CD4-positive, alpha-beta T cell treated with Interleukin-6 for 4 hours (primary cell): ENCODE data around the gene SLCO2B1.
"Not testable (repeated sequence)": the region's sequence is repeated elsewhere in the genome, so short reads cannot be mapped to it uniquely, and the experiment has no call there.

Experiments used
- DNase-seq: peaks from one replicate; pipeline ENCODE4 v3.0.0-alpha.2; 2020; ENCODE audit warnings: mixed read lengths

Gene SLCO2B1

DNA sequence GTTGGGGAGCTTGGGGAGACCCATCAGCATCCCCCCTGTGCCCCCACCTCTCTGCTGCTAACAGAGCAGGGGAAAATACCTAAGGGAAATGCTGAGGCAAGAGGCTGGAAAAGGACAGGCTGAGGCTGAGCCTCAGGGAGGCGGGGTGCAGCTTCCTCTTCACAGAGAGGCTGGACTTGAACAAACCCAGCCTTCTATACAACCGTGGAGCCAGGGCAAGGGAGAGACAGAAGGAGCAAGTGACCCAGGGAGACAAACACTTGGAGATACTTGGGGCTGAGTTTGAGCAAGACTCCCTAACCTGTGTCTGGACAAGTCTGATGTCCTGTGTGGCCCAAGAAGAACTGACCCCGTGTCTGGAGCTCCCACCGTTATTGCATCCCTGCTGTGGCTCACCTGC is at the start of gene SLCO2B1:
Gene SLCO2B1, plus strand, starts transcription at position 229 of the 400 bp plus-strand sequence. CDS start 275 bp downstream, outside the sequence.
- DNase-seq, result no peak

DNA sequence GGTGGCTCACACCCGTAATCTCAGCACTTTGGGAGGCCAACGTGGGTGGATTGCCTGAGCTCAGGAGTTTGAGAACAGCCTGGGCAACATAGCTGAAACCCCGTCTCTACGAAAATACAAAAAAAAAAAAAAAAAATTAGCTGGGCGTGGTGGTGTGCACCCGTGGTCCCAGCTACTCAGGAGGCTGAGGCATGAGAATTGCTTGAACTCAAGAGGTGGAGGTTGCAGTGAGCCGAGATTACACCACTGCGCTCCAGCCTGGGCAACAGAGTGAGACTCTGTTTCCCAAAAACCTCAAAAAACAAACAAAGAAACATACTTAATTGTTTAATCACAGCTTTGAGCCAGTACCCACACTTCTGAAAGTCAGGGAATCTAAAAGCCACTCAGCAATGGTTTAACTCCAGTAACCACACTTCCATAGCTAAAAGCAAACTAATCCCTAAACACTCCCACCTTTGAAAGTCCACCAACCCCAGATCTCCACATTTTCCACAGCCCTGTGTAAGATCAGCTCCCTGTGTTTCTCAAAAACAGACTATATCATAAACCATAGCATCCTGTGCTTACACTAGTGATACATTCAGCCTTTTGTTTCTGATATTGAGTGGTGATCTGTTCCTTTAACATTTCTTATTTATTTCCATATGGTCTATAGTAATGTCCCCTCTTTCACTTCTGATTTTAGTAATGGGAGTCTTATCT is 49.3 kb upstream of the SLCO2B1 start:
- DNase-seq, result no peak

DNA sequence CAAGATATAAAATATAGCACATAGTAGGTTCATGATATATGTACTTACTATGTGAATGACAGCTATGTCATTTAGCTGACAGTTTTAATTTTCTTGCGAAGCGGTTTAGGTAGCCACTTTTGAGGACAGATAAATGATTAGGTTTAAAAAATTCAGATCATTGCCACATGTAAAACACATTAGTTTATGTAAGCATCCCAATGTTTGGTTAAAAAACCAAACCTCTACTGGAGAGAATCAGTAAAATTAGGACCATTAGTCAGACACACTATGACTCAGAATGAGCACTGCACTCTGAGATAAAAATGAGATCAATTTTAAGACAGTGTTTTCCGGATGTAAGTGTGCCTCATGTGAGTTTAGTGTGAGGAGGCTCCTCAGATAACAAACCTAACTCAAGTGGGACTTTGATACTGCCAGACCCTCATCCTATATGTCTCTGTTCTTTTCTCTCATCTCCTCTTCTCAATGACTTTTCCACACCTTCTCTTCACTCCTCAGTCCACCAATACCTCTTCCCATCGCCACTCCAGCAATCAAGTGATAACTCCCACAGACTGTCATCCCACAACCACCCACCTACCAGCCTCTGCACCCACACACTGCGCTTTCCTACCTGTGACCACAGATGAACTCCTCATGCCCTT is 47.4 kb upstream of the SLCO2B1 start:
- no peak for DNase-seq

DNA sequence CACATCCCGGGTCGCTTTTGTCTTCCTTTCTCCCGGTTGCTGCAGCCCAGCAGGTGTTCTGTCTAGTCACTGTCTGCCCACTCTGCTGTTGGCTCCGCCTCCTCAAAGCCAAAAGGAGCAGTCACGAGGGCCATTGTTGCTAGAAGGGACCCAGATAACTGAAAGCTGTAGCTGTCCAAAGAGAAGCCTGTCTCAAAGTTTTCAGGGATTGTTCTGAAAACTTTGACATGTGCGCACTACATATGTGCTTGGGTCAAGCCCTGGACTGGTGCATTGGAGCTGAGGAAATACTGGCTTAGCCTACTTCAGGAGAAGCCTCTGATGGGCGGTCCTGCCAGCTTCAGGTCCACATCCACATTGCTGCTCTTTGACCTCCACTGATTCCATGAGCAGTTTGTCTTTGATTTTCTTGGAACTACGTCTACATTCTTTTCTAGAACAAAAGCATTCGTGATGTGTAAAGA is 45.4 kb upstream of the SLCO2B1 start:
- DNase-seq, result no peak

DNA sequence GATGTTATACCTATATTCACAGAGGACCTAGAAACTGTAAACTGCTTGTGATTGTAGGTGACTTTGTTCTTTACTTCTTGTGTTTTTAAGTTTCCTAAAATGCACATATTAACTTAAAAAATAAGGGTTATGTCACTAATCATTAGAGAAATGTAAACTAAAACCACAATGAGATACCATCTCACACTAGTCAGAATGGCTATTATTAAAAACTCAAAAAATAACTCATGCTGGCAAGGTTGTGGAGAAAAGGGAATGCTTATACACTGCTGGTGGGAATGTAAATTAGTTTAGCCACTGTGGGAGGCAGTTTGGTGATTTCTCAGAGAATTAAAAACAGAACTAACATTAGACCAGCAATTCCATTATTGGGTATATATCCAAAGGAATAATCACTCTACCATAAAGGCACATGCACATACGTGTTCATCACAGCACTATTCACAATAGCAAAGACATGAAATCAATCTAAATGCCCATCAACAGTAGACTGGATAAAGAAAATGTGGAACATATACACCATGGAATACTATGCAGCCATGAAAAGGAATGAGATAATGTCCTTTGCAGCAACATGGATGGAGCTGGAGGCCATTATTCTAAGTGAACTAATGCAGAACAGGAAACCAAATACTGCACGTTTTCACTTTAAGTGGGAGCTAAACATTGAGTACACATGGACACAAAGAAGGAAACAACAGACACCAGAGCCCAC is 44.8 kb upstream of the SLCO2B1 start:
- DNase-seq, result not testable (repeated sequence)

DNA sequence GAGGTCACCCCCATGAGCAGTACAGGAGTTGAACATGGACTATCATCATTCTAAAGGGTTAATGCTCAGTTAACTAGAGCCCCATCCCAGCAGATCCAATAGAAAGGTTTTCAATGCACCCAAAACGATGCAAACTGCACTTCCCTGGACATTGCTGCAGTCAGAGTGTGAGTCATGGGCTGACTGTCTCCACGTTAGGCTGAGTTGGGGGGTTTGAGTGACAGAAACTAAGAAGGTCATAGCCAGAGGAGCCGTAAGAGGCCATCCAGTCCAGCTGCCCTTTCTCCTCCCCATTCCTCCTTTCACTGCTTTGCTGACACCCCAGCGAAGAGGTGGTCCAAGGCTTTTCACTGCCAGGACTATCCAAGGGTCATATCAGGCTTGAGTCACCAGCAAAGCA is 43.7 kb upstream of the SLCO2B1 start:
- no peak for DNase-seq

GRCh38 chr11:75112200-75112599 is 38.7 kb upstream of the SLCO2B1 start:
- no peak for DNase-seq

GRCh38 chr11:75113030-75113429 is 37.9 kb upstream of the SLCO2B1 start:
- no peak for DNase-seq

DNA sequence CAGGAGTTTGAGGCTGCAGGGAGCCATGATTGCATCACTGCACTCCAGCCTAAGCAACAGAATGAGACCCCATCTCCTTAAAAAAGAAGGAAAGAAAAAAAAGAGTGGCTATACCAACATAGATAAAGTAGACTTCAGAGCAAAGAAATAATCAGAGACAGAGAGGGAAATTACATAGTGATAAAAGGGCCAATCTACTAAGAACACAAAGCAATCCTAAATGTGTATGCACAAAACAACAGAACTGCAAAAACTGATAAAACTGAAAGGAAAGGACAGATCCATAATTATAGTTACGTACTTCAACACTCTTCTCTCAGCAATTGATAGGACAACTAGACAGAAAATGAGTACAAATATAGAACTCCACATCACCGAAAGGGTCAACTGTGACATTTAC is 36.4 kb upstream of the SLCO2B1 start:
- DNase-seq, result no peak

GRCh38 chr11:75118577-75118976 is 32.3 kb upstream of the SLCO2B1 start:
- no peak for DNase-seq

GRCh38 chr11:75126564-75126963 is 24.3 kb upstream of the SLCO2B1 start:
- no peak for DNase-seq

DNA sequence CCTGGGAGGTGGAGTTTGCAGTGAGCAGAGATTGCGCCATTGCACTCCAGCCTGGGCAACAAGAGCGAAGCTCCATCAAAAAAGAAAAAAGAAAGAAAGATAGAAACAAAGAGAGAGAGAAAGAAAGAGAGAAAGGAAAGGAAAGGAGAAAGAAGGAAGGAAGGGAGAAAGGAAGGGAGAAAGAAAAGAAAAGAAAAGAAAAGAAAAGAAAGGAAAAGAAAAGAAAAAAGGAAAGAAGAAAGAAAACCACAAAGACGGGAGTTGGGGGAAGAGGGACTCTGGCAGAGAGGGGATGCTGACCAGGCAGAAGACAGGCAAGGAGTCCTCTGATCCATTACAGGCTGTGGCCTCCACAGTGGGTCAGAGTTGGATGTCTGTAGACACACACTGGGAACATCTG is 18.8 kb upstream of the SLCO2B1 start:
- DNase-seq, result no peak

- DNase-seq, result no peak
Observed at GRCh38 chr11:75133976-75134375, 16.9 kb upstream of the SLCO2B1 start.

- no peak for DNase-seq
Observed at GRCh38 chr11:75135021-75135650, 15.8 kb upstream of the SLCO2B1 start.

DNA sequence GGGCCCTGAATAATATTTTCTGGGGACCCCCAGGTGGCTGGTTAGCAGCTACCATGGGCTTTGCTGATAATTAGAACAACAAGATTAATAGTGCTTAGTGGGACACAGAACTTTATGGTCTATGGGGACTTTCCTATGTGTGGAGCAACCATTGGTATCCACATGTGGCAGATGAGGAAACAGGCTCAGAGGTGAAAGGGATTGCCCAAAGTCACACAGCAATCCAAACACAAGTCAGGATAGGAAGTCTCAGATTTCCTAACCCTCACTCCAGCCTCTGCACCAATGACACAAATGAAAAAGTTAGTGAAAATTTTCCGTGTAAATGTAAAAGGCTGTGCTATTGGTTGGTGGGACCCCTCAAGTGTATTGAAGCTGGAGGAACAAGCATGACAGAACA is 15.3 kb upstream of the SLCO2B1 start:
- DNase-seq, result no peak

DNA sequence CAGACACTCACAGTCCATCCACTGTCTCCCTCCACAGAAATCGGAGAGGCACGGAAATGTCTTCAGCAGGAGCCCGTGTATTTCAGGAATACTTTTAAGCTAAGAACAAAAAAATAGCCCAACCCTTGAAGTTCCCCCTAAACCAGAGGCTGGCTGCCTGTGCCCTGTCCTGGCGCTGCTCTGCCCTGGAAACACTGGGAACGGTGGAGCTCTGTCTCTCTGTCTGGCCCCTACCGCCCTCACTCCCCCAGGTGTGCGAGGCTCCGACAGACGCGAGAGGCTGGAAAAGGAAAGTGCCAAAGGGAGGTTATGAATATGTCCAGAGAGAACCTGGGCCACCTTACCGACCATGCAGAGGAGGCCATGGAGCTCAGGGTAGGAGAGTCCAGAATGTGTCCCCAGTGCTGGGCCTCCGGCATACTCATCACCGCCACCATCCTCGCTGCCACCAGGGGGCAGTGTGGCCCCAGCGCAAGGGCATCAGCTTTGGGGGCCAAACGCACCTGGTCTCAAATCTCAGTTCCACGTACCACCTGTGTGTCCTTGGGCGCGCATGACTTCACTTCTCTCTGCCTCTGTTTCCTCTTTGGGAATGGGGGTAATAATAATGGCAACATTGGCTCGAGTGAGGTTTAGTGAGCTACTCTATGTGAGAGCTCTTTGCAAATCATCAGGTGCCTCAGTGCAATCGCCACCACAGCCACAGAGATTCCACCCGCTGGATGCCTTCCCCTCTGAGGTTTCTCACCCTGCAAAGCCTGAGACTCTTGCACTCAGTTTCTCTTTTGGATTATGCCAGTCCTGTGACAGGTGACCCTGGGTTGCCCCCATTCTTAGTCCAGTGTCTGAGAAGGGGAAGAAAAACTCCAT is 10.4 kb upstream of the SLCO2B1 start:
- peak; percentile 85 for DNase-seq

GRCh38 chr11:75141166-75141565 is 9.7 kb upstream of the SLCO2B1 start:
- DNase-seq, result no peak

- peak; percentile 90 for DNase-seq
Observed at GRCh38 chr11:75142714-75143419, 8.0 kb upstream of the SLCO2B1 start.

DNA sequence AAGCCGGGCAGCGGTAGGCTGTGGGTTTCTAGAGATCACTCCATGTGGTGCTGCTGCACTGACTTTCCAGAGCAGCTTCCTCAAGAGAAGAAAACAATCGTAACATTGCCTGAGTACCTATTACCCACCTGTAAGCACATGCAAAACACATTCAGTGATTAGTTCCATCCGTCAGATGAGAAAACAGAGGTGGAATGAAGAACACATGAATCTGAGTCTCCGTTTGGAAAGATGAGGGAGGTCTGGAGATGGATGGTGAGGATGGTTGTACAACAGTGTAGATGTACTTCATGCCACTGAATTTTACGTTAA is 7.5 kb upstream of the SLCO2B1 start:
- DNase-seq, result no peak

- DNase-seq, result no peak
Observed at GRCh38 chr11:75144716-75145014, 6.2 kb upstream of the SLCO2B1 start.

DNA sequence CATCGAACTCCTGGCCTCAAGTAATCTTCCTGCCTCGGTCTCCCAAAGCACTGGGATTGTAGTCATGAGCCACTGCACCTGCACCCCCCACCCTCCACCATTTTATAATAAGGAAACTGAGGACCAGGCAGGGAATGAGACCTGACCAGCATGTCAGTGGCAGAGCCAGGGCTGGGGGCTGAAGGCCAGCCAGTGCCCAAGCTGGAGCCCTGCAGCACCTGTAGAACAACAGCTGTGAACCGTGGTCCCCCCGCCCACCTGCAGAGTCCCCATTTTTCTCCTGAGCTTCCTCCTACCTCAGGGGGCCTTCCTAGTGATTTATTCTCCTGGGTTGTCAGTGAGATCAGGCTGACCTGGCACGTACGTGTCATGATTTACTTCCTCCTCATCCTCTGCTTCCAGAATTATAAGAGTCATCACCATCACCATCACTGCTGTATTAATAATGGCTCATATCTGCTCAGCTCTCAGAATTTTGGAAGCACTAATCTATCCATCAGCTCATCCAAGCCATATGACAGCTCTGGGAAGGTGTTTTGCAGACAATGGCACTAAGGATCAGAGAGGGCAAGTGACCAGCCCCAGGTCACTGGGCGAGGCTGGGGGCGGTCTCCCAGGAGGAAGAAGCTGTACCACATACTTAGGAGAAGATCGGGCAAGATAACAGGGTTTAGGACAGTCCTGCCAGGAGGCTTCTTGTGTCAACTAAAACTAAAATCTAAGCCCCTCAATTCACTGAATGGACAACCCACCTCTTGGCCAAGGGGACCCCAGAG is 5.5 kb upstream of the SLCO2B1 start:
- no peak for DNase-seq
